Liver (tissue), 3 donors: ENCODE results near the gene DCC.

Source experiments
- EGR1 ChIP-seq, 2 donors: IDR thresholded peaks; 2 replicates each; pipeline ENCODE4 v1.6.1; 2016 to 2018; ENCODE audit warnings: antibody characterized with exemption in 2 of 2, low read depth in 2 of 2
- HNF4G ChIP-seq: IDR thresholded peaks from 2 replicates; pipeline ENCODE4 v1.6.1; 2016; ENCODE audit warnings: antibody characterized with exemption
- JUND ChIP-seq, 2 donors: IDR thresholded peaks; 2 replicates each; pipeline ENCODE4 v1.6.1; 2016; ENCODE audit warnings: antibody characterized with exemption in 2 of 2
- RXRA ChIP-seq, 2 donors: IDR thresholded peaks; 2 replicates each; pipeline ENCODE4 v1.6.1; 2017 to 2018; ENCODE audit warnings: antibody characterized with exemption in 2 of 2, mild to moderate bottlenecking in 1 of 2
- SP1 ChIP-seq: IDR thresholded peaks from 2 replicates; pipeline ENCODE4 v1.6.1; 2018; ENCODE audit warnings: antibody characterized with exemption, mild to moderate bottlenecking
- TF ChIP-seq, protein P1 (sequence below): IDR thresholded peaks from 2 replicates; pipeline ENCODE4 v1.6.1; 2016; ENCODE audit warnings: antibody characterized with exemption, mild to moderate bottlenecking
- TF ChIP-seq, protein P2 (sequence below): fragments of 150-350 bp; IDR thresholded peaks from 2 replicates; pipeline ENCODE4 v1.5.1; 2017; ENCODE audit warnings: improper control_type of control experiment, low read depth, low read length; ENCODE audit not compliant: missing input control
- donor health status: healthy.
- donor health status: healthy.

DNA sequence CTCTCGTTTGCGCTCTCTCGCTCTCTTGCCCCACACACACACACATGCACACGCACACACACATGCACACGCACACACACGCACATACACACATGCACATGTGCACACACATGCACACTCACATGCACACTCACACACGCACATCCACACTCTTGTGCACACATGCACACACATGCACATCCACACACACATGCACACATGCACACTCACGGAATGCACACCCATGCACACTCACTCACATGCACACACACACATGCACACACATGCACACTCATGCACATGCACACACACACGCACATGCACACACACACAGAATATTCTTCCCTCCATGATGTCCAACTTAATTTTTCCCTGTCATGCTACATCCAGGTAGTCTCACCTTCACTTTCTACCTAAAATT, 360.1 kb downstream of the DCC start:
- TF ChIP-seq, protein P1, sequence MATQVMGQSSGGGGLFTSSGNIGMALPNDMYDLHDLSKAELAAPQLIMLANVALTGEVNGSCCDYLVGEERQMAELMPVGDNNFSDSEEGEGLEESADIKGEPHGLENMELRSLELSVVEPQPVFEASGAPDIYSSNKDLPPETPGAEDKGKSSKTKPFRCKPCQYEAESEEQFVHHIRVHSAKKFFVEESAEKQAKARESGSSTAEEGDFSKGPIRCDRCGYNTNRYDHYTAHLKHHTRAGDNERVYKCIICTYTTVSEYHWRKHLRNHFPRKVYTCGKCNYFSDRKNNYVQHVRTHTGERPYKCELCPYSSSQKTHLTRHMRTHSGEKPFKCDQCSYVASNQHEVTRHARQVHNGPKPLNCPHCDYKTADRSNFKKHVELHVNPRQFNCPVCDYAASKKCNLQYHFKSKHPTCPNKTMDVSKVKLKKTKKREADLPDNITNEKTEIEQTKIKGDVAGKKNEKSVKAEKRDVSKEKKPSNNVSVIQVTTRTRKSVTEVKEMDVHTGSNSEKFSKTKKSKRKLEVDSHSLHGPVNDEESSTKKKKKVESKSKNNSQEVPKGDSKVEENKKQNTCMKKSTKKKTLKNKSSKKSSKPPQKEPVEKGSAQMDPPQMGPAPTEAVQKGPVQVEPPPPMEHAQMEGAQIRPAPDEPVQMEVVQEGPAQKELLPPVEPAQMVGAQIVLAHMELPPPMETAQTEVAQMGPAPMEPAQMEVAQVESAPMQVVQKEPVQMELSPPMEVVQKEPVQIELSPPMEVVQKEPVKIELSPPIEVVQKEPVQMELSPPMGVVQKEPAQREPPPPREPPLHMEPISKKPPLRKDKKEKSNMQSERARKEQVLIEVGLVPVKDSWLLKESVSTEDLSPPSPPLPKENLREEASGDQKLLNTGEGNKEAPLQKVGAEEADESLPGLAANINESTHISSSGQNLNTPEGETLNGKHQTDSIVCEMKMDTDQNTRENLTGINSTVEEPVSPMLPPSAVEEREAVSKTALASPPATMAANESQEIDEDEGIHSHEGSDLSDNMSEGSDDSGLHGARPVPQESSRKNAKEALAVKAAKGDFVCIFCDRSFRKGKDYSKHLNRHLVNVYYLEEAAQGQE: no peak
- TF ChIP-seq, protein P2, sequence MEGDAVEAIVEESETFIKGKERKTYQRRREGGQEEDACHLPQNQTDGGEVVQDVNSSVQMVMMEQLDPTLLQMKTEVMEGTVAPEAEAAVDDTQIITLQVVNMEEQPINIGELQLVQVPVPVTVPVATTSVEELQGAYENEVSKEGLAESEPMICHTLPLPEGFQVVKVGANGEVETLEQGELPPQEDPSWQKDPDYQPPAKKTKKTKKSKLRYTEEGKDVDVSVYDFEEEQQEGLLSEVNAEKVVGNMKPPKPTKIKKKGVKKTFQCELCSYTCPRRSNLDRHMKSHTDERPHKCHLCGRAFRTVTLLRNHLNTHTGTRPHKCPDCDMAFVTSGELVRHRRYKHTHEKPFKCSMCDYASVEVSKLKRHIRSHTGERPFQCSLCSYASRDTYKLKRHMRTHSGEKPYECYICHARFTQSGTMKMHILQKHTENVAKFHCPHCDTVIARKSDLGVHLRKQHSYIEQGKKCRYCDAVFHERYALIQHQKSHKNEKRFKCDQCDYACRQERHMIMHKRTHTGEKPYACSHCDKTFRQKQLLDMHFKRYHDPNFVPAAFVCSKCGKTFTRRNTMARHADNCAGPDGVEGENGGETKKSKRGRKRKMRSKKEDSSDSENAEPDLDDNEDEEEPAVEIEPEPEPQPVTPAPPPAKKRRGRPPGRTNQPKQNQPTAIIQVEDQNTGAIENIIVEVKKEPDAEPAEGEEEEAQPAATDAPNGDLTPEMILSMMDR: no peak
- TF ChIP-seq JUND (IDR thresholded peaks at IDR 0.05): no peak
- TF ChIP-seq HNF4G: no peak
- TF ChIP-seq EGR1 (IDR thresholded peaks at IDR 0.05; ENCODE audit: low read depth in 2 of 2): no peak
- TF ChIP-seq RXRA (IDR thresholded peaks at IDR 0.05): no peak
- no peak for TF ChIP-seq SP1
